ENCODE measurements around the gene AQR. TPM values are rescaled to one million over a fixed set of nuclear protein-coding genes. Genes with fewer than 3 reads are reported as not detected.

AQR gene
- total RNA-seq, 1 experiment from 2014 or later = 62.1 TPM

- Mint-ChIP-seq H3K9me3 (no peaks in the 10 kb centered on the region), H3K4me3 (peak within 1 kb of the TSS; percentile 97), H3K27me3 (ENCODE audit: low read depth) (no peaks in the 10 kb centered on the region), H3K36me3 (peaks cover 38% of the 10 kb centered on the region), H3K4me1 (peaks cover 52% of the 10 kb centered on the region), H3K27ac (peak within 1 kb of the TSS; percentile 95)
- ATAC-seq (peak; percentile 86), DNase-seq (ENCODE audit: low spot score) (peak; percentile 76)
- ChIA-PET CTCF (interaction anchor here (0.5 to 2.7 kb wide), 9 partner anchors 12 to 264 kb away, joined by 3 to 22 read pairs (median 3); partner anchors contain the start of gene AQR), POLR2A (interaction anchor here (0.5 to 1.7 kb wide), 3 partner anchors 12 to 384 kb away, joined by 3 to 14 read pairs (median 3); partner anchors contain the start of gene AQR)
- no peak for TF ChIP-seq CREB1 (CRISPR knock-in tag; IDR thresholded peaks at IDR 0.05)
- no peak for TF ChIP-seq ZMAT4 (CRISPR knock-in tag; IDR thresholded peaks at IDR 0.05)
- no peak for TF ChIP-seq EMX1 (CRISPR knock-in tag; IDR thresholded peaks at IDR 0.05)
- no peak for TF ChIP-seq SMAD4 (CRISPR knock-in tag; IDR thresholded peaks at IDR 0.05)
- peak; percentile 37; the same call in 1 of the 2 replicates for TF ChIP-seq CBFB (CRISPR knock-in tag; IDR thresholded peaks at IDR 0.05; ENCODE audit: low read depth)
- TF ChIP-seq ZNF671 (CRISPR knock-in tag; IDR thresholded peaks at IDR 0.05) = no peak
- peak; percentile 69; the same call in 1 of the 2 replicates for TF ChIP-seq NFE2L1 (CRISPR knock-in tag; IDR thresholded peaks at IDR 0.05)
- 0 out of 2 replicates have a peak, but pooled peaks have one; percentile 41 for TF ChIP-seq ZNF512 (CRISPR knock-in tag; IDR thresholded peaks at IDR 0.05; ENCODE audit: borderline replicate concordance)
- TF ChIP-seq GRHL2 (CRISPR knock-in tag; IDR thresholded peaks at IDR 0.05; ENCODE audit: insufficient replicate concordance, severe bottlenecking) = no peak
- TF ChIP-seq KAT7 (CRISPR knock-in tag; IDR thresholded peaks at IDR 0.05; ENCODE audit: borderline replicate concordance) = peak; percentile 100
- no peak for TF ChIP-seq ZNF138 (CRISPR knock-in tag; conservative IDR thresholded peaks at IDR 0.05)
- TF ChIP-seq RELA (CRISPR knock-in tag; IDR thresholded peaks at IDR 0.05; ENCODE audit: borderline replicate concordance) = peak; percentile 91; the same call in 1 of the 2 replicates
- 0 out of 2 replicates have a peak, but pooled peaks have one; percentile 86 for TF ChIP-seq IRF1 (CRISPR knock-in tag; IDR thresholded peaks at IDR 0.05)
- TF ChIP-seq E2F1 (CRISPR knock-in tag; IDR thresholded peaks at IDR 0.05) = peak; percentile 19; the same call in 1 of the 2 replicates
- 0 out of 2 replicates have a peak, but pooled peaks have one; percentile 51 for TF ChIP-seq TP53 (CRISPR knock-in tag; IDR thresholded peaks at IDR 0.05)
- peak; percentile 43; the same call in 1 of the 2 replicates for TF ChIP-seq ZNF416 (CRISPR knock-in tag; IDR thresholded peaks at IDR 0.05)
- no peak for TF ChIP-seq ZNF281 (CRISPR knock-in tag; IDR thresholded peaks at IDR 0.05)
- no peak for TF ChIP-seq NR2C2 (CRISPR knock-in tag; IDR thresholded peaks at IDR 0.05)
- TF ChIP-seq FOXP1 (CRISPR knock-in tag; IDR thresholded peaks at IDR 0.05; ENCODE audit: borderline replicate concordance) = peak; percentile 90
- no peak for TF ChIP-seq USF1 (CRISPR knock-in tag; IDR thresholded peaks at IDR 0.05)
- peak; percentile 94 for TF ChIP-seq FOXP4 (CRISPR knock-in tag; IDR thresholded peaks at IDR 0.05)
- 0 out of 2 replicates have a peak, but pooled peaks have one; percentile 60 for TF ChIP-seq NR1H2 (CRISPR knock-in tag; IDR thresholded peaks at IDR 0.05)
- TF ChIP-seq MAX (CRISPR knock-in tag; IDR thresholded peaks at IDR 0.05) = peak; percentile 66; the same call in 1 of the 2 replicates
- peak; percentile 94 for TF ChIP-seq FOXK1 (CRISPR knock-in tag; IDR thresholded peaks at IDR 0.05)
- TF ChIP-seq CREM (CRISPR knock-in tag; IDR thresholded peaks at IDR 0.05) = peak; percentile 88
Measured at GRCh38 chr15:34988027-34988902, 18.7 kb upstream of the AQR start, which contains the start of gene ZNF770. Gene ZNF770 (minus strand): TSS chr15:34988287. CDS start chr15:34983434, 4,853 bp downstream.

Measured in WTC11 (cell line).